ENCODE measurements around the gene RER1.
A peak's percentile ranks its signal among the peaks of the same experiment; 100 is the strongest.

Gene RER1

GRCh38 chr1:2386636-2387611, 4.7 kb upstream of the RER1 start:
- FAIRE-seq (no peak), DNase-seq (ENCODE audit: insufficient read length, low spot score) (no peak)

GRCh38 chr1:2388004-2388913, 3.4 kb upstream of the RER1 start:
- no peak for FAIRE-seq
- DNase-seq (ENCODE audit: insufficient read length, low spot score): no peak

GRCh38 chr1:2389644-2390043, 2.0 kb upstream of the RER1 start:
- no peak for DNase-seq (ENCODE audit: insufficient read length, low spot score)
- FAIRE-seq: no peak

- DNase-seq (ENCODE audit: insufficient read length, low spot score): no peak
- no peak for FAIRE-seq
These were observed 379 bp downstream of the RER1 start for GRCh38 chr1:2391931-2392509.

- DNase-seq (ENCODE audit: insufficient read length, low spot score): no peak
- no peak for FAIRE-seq
These were observed 1.0 kb downstream of the RER1 start for GRCh38 chr1:2392686-2393085.

GRCh38 chr1:2393471-2393877, 1.8 kb downstream of the RER1 start:
- FAIRE-seq (peak; percentile 13), DNase-seq (ENCODE audit: insufficient read length, low spot score) (no peak)

- DNase-seq (ENCODE audit: insufficient read length, low spot score) (no peak), FAIRE-seq (no peak)
These were observed 2.6 kb downstream of the RER1 start for GRCh38 chr1:2394220-2394619.

- FAIRE-seq (no peak), DNase-seq (ENCODE audit: insufficient read length, low spot score) (no peak)
These were observed 3.1 kb downstream of the RER1 start for GRCh38 chr1:2394761-2395160.

- no peak for DNase-seq (ENCODE audit: insufficient read length, low spot score)
- FAIRE-seq: no peak
These were observed 3.6 kb downstream of the RER1 start for GRCh38 chr1:2395245-2395644.

GRCh38 chr1:2396059-2396458, 4.4 kb downstream of the RER1 start:
- FAIRE-seq (no peak), DNase-seq (ENCODE audit: insufficient read length, low spot score) (no peak)

GRCh38 chr1:2396476-2396875, 4.8 kb downstream of the RER1 start:
- no peak for DNase-seq (ENCODE audit: insufficient read length, low spot score)
- FAIRE-seq: no peak

GRCh38 chr1:2397007-2397679, 5.5 kb downstream of the RER1 start:
- no peak for FAIRE-seq
- DNase-seq (ENCODE audit: insufficient read length, low spot score): no peak

GRCh38 chr1:2398871-2399270, 7.2 kb downstream of the RER1 start:
- no peak for FAIRE-seq
- DNase-seq (ENCODE audit: insufficient read length, low spot score): no peak

GRCh38 chr1:2399890-2400575, 8.4 kb downstream of the RER1 start:
- DNase-seq (ENCODE audit: insufficient read length, low spot score): no peak
- FAIRE-seq: no peak

GRCh38 chr1:2400576-2400909, 8.9 kb downstream of the RER1 start:
- DNase-seq (ENCODE audit: insufficient read length, low spot score): no peak
- FAIRE-seq: no peak

- FAIRE-seq (peak; percentile 26), DNase-seq (ENCODE audit: insufficient read length, low spot score) (no peak)
These were observed 9.5 kb downstream of the RER1 start for GRCh38 chr1:2400950-2401649.

- DNase-seq (ENCODE audit: insufficient read length, low spot score): no peak
- no peak for FAIRE-seq
These were observed 10.8 kb downstream of the RER1 start for GRCh38 chr1:2402420-2402819.

GRCh38 chr1:2403273-2403672, 11.6 kb downstream of the RER1 start:
- DNase-seq (ENCODE audit: insufficient read length, low spot score) (no peak), FAIRE-seq (no peak)

GRCh38 chr1:2404142-2404889, 12.7 kb downstream of the RER1 start:
- FAIRE-seq (no peak), DNase-seq (ENCODE audit: insufficient read length, low spot score) (no peak)

Measured in HTR-8/SVneo (cell line).